ENCODE results near the gene UCP2.

Gene UCP2

DNA sequence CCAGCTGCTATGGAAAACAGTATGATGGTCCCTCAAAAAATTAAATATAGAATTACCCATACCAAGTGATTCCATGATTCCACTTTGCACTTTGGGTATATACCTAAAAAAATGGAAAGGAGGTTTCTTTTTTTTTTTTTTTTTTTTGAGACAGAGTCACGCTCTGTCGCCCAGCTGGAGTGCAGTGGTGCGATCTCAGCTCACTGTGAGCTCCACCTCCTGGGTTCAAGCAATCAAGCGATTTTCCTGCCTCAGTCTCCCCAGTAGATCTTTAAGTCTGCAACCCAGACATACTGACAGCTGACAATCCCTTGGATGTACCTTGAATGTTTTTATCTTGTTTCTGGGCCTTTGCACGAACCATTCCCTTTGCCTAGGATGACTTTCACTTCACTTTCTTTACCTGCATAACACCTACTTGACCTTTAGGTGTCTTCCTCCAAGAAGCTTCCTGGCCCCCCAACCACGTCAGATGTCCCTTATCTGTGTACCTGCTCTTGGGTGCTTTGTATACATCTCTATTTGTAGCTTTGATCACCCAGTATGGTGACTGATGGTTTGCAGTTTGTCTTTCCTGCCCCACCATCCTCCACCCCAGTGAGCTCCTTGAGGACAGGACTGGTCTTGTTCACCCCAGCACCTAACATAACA lies 14.6 kb upstream of the UCP2 start:
- no peak for TF ChIP-seq TCF12 (IDR thresholded peaks at IDR 0.05; ENCODE audit: low read depth)
- TF ChIP-seq TAF1 (IDR thresholded peaks at IDR 0.05; ENCODE audit: low read depth): no peak
- no peak for TF ChIP-seq FOXM1 (IDR thresholded peaks at IDR 0.05; ENCODE audit: borderline replicate concordance, low read depth)
- no peak for TF ChIP-seq MAX (IDR thresholded peaks at IDR 0.05)
- no peak for TF ChIP-seq NFIC (IDR thresholded peaks at IDR 0.05)
- TF ChIP-seq CEBPB (IDR thresholded peaks at IDR 0.05): no peak
- TF ChIP-seq RAD21 (IDR thresholded peaks at IDR 0.05; ENCODE audit: low read depth): no peak
- no peak for TF ChIP-seq YY1 (IDR thresholded peaks at IDR 0.05; ENCODE audit: low read depth)
- TF ChIP-seq REST (IDR thresholded peaks at IDR 0.05; ENCODE audit: low read depth): no peak

DNA sequence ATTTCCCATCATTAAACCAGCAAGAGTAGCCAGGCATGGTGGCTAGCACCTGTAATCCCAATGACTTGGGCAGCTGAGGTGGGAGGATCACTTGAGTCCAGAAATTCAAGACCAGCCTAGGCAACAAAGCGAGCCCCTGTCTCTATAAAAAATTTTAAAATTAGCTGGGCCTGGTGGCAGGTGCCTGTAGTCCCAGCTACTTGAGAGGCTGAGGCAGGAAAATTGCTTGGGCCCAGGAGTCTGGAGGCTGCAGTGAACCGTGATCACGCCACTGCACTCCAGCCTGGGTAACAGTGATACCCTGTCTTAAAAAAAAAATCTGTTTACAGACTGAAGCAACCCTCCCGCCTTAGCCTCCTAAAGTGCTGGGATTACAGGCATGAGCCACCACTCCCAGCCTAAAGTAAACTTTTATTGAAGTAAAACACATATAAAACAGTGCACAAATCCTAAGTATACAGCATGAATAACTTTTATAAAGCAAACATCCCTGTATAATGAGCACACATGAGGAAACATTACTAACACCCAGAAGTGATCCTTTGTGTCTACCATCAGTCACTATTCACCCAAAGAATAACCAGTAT lies 13.6 kb upstream of the UCP2 start:
- TF ChIP-seq MAX (IDR thresholded peaks at IDR 0.05) (no peak), TEAD4 (IDR thresholded peaks at IDR 0.05) (no peak), TCF12 (IDR thresholded peaks at IDR 0.05; ENCODE audit: low read depth) (no peak), ZBTB7A (IDR thresholded peaks at IDR 0.05; ENCODE audit: low read depth) (no peak), REST (IDR thresholded peaks at IDR 0.05; ENCODE audit: low read depth) (no peak), NFIC (IDR thresholded peaks at IDR 0.05) (no peak), YY1 (IDR thresholded peaks at IDR 0.05; ENCODE audit: low read depth) (no peak), TAF1 (IDR thresholded peaks at IDR 0.05; ENCODE audit: low read depth) (no peak), EGR1 (IDR thresholded peaks at IDR 0.05) (no peak), EP300 (IDR thresholded peaks at IDR 0.05; ENCODE audit: borderline replicate concordance) (no peak)

DNA sequence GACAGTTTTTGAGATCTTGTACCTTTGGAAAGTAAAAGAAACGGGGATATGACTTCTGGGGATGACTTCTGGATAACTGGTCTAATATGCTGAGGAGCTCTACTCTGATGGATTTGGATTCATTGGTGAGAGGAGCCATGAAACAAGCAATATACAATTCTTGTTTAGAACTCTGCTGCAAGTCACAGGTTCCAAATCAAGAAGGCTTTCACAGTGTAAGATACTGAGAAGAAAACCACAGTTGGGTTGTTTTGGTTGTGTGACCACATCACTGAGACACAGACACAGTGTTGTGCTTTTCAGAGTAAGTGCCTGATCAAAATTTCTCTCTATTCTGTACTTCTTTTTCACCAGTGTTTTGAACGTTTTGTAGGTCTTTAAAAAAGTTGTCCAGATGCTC lies 13.1 kb upstream of the UCP2 start:
- no peak for TF ChIP-seq RAD21 (IDR thresholded peaks at IDR 0.05; ENCODE audit: low read depth)
- no peak for TF ChIP-seq FOXM1 (IDR thresholded peaks at IDR 0.05; ENCODE audit: borderline replicate concordance, low read depth)
- no peak for TF ChIP-seq CREB1 (IDR thresholded peaks at IDR 0.05; ENCODE audit: low read depth)

DNA sequence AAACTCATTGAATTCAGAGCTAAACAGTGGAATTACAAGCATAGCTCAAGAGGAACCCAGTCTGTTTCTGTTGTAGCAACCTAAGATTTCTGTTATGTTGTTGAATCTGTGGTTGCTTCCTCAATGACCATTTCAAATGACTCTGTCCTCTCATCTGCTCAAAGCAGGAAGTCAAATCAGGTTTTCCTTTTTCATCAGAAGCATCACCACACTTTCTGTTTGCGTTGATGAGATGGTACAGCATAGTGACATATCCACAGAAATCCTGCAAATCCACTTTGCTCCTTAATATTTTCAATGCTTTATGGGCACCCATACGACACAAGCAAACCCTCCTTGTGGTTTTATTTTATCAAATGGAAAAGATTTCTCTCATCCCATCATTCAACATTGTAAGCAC lies 12.6 kb upstream of the UCP2 start:
- TF ChIP-seq RAD21 (IDR thresholded peaks at IDR 0.05; ENCODE audit: low read depth) (no peak), MAX (IDR thresholded peaks at IDR 0.05) (no peak), TCF12 (IDR thresholded peaks at IDR 0.05; ENCODE audit: low read depth) (no peak), TEAD4 (IDR thresholded peaks at IDR 0.05) (no peak), EP300 (IDR thresholded peaks at IDR 0.05; ENCODE audit: borderline replicate concordance) (no peak), NFIC (IDR thresholded peaks at IDR 0.05) (no peak), CREB1 (IDR thresholded peaks at IDR 0.05; ENCODE audit: low read depth) (no peak), YY1 (IDR thresholded peaks at IDR 0.05; ENCODE audit: low read depth) (no peak), FOXM1 (IDR thresholded peaks at IDR 0.05; ENCODE audit: borderline replicate concordance, low read depth) (no peak), CEBPB (IDR thresholded peaks at IDR 0.05) (no peak), EGR1 (IDR thresholded peaks at IDR 0.05) (no peak), USF1 (IDR thresholded peaks at IDR 0.05) (no peak), TAF1 (IDR thresholded peaks at IDR 0.05; ENCODE audit: low read depth) (no peak)

GRCh38 chr11:73991471-73992006 lies 8.9 kb upstream of the UCP2 start:
- TF ChIP-seq CEBPB (IDR thresholded peaks at IDR 0.05) (no peak), USF1 (IDR thresholded peaks at IDR 0.05) (no peak), YY1 (IDR thresholded peaks at IDR 0.05; ENCODE audit: low read depth) (no peak)

- TF ChIP-seq EGR1 (IDR thresholded peaks at IDR 0.05): no peak
Measured at GRCh38 chr11:73990730-73991129, 8.1 kb upstream of the UCP2 start.

All from Ishikawa (cell line).